ENCODE measurements around the gene SERPINA4. TPM values are rescaled to one million over a fixed set of nuclear protein-coding genes. Genes with fewer than 3 reads are reported as not detected.

Gene SERPINA4
- total and polyA plus RNA-seq, 2 of the 13 experiments (the other 11 are each of a cell fraction or from before 2014, with no cell fraction given) = 39.1 to 57.8 TPM

GRCh38 chr14:94598816-94599655 is 37.8 kb downstream of the SERPINA4 start (continued):
- TF ChIP-seq, protein P1, sequence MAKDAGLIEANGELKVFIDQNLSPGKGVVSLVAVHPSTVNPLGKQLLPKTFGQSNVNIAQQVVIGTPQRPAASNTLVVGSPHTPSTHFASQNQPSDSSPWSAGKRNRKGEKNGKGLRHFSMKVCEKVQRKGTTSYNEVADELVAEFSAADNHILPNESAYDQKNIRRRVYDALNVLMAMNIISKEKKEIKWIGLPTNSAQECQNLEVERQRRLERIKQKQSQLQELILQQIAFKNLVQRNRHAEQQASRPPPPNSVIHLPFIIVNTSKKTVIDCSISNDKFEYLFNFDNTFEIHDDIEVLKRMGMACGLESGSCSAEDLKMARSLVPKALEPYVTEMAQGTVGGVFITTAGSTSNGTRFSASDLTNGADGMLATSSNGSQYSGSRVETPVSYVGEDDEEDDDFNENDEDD (CRISPR knock-in tag; IDR thresholded peaks at IDR 0.05; ENCODE audit: borderline replicate concordance) = peak; percentile 15; the same call in 1 of the 2 replicates
- TF ChIP-seq ZC3H13 (CRISPR knock-in tag; IDR thresholded peaks at IDR 0.05) (peak; percentile 35; the same call in 1 of the 2 replicates), ZNF326 (CRISPR knock-in tag; IDR thresholded peaks at IDR 0.05; ENCODE audit: borderline replicate concordance) (no peak), AGO2 (optimal IDR thresholded peaks at IDR 0.05; ENCODE audit: low read depth, low read length) (no peak), ZNF788 (CRISPR knock-in tag; IDR thresholded peaks at IDR 0.05; ENCODE audit: borderline replicate concordance) (peak; percentile 71; the same call in 1 of the 2 replicates), ZBTB42 (CRISPR knock-in tag; IDR thresholded peaks at IDR 0.05) (peak; percentile 57; the same call in 1 of the 2 replicates), ZNF256 (CRISPR knock-in tag; conservative IDR thresholded peaks at IDR 0.05) (0 out of 2 replicates have a peak, but pooled peaks have one; percentile 58), PHB2 (IDR thresholded peaks at IDR 0.05; ENCODE audit: partially characterized antibody) (no peak), GTF3A (CRISPR knock-in tag; conservative IDR thresholded peaks at IDR 0.05) (0 out of 2 replicates have a peak, but pooled peaks have one; percentile 50), ZNF251 (CRISPR knock-in tag; IDR thresholded peaks at IDR 0.05) (no peak), HDAC6 (IDR thresholded peaks at IDR 0.05; ENCODE audit: low read depth, low read length) (no peak), ZSCAN25 (CRISPR knock-in tag; IDR thresholded peaks at IDR 0.05) (peak; percentile 88), AKAP8 (CRISPR knock-in tag; IDR thresholded peaks at IDR 0.05) (peak; percentile 61; the same call in 1 of the 2 replicates), NFE2L2 (IDR thresholded peaks at IDR 0.05; ENCODE audit: low read length) (0 out of 2 replicates have a peak, but pooled peaks have one; percentile 40), ZNF34 (CRISPR knock-in tag; IDR thresholded peaks at IDR 0.05; ENCODE audit: borderline replicate concordance) (no peak), ZNF205 (CRISPR knock-in tag; IDR thresholded peaks at IDR 0.05) (peak; percentile 63)
- TF ChIP-seq, protein P2, sequence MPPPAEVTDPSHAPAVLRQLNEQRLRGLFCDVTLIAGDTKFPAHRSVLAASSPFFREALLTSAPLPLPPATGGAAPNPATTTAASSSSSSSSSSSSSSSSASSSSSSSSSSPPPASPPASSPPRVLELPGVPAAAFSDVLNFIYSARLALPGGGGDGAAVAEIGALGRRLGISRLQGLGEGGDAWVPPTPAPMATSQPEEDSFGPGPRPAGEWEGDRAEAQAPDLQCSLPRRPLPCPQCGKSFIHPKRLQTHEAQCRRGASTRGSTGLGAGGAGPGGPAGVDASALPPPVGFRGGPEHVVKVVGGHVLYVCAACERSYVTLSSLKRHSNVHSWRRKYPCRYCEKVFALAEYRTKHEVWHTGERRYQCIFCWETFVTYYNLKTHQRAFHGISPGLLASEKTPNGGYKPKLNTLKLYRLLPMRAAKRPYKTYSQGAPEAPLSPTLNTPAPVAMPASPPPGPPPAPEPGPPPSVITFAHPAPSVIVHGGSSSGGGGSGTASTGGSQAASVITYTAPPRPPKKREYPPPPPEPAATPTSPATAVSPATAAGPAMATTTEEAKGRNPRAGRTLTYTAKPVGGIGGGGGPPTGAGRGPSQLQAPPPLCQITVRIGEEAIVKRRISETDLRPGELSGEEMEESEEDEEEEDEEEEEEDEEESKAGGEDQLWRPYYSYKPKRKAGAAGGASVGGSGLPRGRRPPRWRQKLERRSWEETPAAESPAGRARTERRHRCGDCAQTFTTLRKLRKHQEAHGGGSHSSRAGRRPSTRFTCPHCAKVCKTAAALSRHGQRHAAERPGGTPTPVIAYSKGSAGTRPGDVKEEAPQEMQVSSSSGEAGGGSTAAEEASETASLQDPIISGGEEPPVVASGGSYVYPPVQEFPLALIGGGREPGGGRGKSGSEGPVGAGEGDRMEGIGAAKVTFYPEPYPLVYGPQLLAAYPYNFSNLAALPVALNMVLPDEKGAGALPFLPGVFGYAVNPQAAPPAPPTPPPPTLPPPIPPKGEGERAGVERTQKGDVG (CRISPR knock-in tag; IDR thresholded peaks at IDR 0.05; ENCODE audit: borderline replicate concordance) = peak; percentile 94
- TF ChIP-seq, protein P3, sequence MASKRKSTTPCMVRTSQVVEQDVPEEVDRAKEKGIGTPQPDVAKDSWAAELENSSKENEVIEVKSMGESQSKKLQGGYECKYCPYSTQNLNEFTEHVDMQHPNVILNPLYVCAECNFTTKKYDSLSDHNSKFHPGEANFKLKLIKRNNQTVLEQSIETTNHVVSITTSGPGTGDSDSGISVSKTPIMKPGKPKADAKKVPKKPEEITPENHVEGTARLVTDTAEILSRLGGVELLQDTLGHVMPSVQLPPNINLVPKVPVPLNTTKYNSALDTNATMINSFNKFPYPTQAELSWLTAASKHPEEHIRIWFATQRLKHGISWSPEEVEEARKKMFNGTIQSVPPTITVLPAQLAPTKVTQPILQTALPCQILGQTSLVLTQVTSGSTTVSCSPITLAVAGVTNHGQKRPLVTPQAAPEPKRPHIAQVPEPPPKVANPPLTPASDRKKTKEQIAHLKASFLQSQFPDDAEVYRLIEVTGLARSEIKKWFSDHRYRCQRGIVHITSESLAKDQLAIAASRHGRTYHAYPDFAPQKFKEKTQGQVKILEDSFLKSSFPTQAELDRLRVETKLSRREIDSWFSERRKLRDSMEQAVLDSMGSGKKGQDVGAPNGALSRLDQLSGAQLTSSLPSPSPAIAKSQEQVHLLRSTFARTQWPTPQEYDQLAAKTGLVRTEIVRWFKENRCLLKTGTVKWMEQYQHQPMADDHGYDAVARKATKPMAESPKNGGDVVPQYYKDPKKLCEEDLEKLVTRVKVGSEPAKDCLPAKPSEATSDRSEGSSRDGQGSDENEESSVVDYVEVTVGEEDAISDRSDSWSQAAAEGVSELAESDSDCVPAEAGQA (IDR thresholded peaks at IDR 0.05; ENCODE audit: low read depth) = peak; percentile 5; the same call in 1 of the 2 replicates
- TF ChIP-seq, protein P3 (CRISPR knock-in tag; IDR thresholded peaks at IDR 0.05; ENCODE audit: borderline replicate concordance) = no peak

Measured in HepG2 (cell line).